Small intestine (tissue), 7 donors: ENCODE data around the gene EXOSC2. TPM values are rescaled to one million over a fixed set of nuclear protein-coding genes. Genes with fewer than 3 reads are reported as not detected.

Experiments
- DNase-seq, 2 donors: peaks; one replicate each; pipeline versions ENCODE4 v3.0.0 to v3.0.0-alpha.2; 2013
- FAIRE-seq: peaks from 2 replicates; lab custom pipeline; 2012; peaks lifted over from hg19 to GRCh38; lab: Jason Lieb, UNC
- H3K27ac ChIP-seq, 3 donors: one replicate each; pipeline ENCODE4 v1.5.1; 2013; ENCODE audit warnings: low read length in 2 of 3, mild to moderate bottlenecking in 2 of 3, control low read depth in 1 of 3, inconsistent platforms in 1 of 3, low read depth in 1 of 3, moderate library complexity in 1 of 3
- H3K27me3 ChIP-seq, 3 donors: one replicate each; pipeline ENCODE4 v1.6.1; 2013; ENCODE audit warnings: low read length in 3 of 3, inconsistent platforms in 1 of 3; ENCODE audit not compliant: control insufficient read depth in 3 of 3, insufficient read depth in 3 of 3
- H3K36me3 ChIP-seq, 3 donors: one replicate each; pipeline ENCODE4 v1.6.1; 2013; ENCODE audit warnings: low read length in 3 of 3, inconsistent platforms in 1 of 3, low read depth in 1 of 3, mild to moderate bottlenecking in 1 of 3, moderate library complexity in 1 of 3; ENCODE audit not compliant: control insufficient read depth in 3 of 3, insufficient read depth in 2 of 3
- H3K4me1 ChIP-seq, 3 donors: one replicate each; pipeline ENCODE4 v1.6.1; 2013; ENCODE audit warnings: low read length in 2 of 3, inconsistent platforms in 1 of 3, low read depth in 1 of 3, mild to moderate bottlenecking in 1 of 3, moderate library complexity in 1 of 3; ENCODE audit not compliant: control insufficient read depth in 3 of 3, insufficient read depth in 2 of 3
- H3K4me3 ChIP-seq, 3 donors: one replicate each; pipeline ENCODE4 v1.5.1; 2013; ENCODE audit warnings: low read length in 3 of 3, control low read depth in 1 of 3, inconsistent platforms in 1 of 3, low read depth in 1 of 3, mild to moderate bottlenecking in 1 of 3, moderate library complexity in 1 of 3
- H3K9me3 ChIP-seq, 2 donors: one replicate each; pipeline ENCODE4 v1.6.1; 2013; ENCODE audit warnings: low read depth in 1 of 2, low read length in 1 of 2; ENCODE audit not compliant: control insufficient read depth in 2 of 2, insufficient read depth in 1 of 2
- WGBS, 3 donors: extraction: QIAGEN DNeasy Blood & Tissue Kit; methylation state at CpG; one replicate each; pipeline ENCODE4 v1.1.7; 2013; 5-methylcytosine and 5-hydroxymethylcytosine counted together
- polyA plus RNA-seq, 4 donors: library from polyadenylated mRNA; stranded (reverse) in 3 of 4; unstranded in 1 of 4; fragments of 200-250 nt in 3 of 4; fragments of 120-200 nt in 1 of 4; gene quantifications; one replicate each; pipeline versions ENCODE4 v1.2.1 to v1.2.3, GENCODE V29; 2013
- donor health status: healthy with polysubstance abuse.
- donor health status: control.
- donor health status: control.
- donor health status: Bipolar disorder and iron deficiency.
- donor health status: healthy.

EXOSC2 gene
- polyA plus RNA-seq, 4 donors: 6.0 to 31.5 (median 14.9) TPM

- H3K27ac ChIP-seq: no peak overlapping the region
- WGBS, 3 donors: 3 to 4% (median 4%) methylated on average over 17 to 26 of the region's 26 CpGs
- FAIRE-seq (no peak), DNase-seq (no peak)
- H3K4me3 ChIP-seq: no peak overlapping the region
- peaks cover 0 to 21% (median 5%) of the 10 kb centered on the region in 3 donors for H3K4me1 ChIP-seq
- no peaks in the 10 kb centered on the region for H3K36me3 ChIP-seq
- H3K9me3 ChIP-seq: no peaks in the 10 kb centered on the region
- peaks cover 46 to 89% (median 58%) of the 10 kb centered on the region in 3 donors for H3K27me3 ChIP-seq
Measured at GRCh38 chr9:130665029-130665430, 28.6 kb upstream of the EXOSC2 start.

GRCh38 chr9:130665431-130666392 lies 27.9 kb upstream of the EXOSC2 start:
- peaks cover 0 to 19% (median 5%) of the 10 kb centered on the region in 3 donors for H3K4me1 ChIP-seq
- no peaks in the 10 kb centered on the region for H3K9me3 ChIP-seq
- H3K27ac ChIP-seq: no peak overlapping the region
- no peak for DNase-seq
- H3K4me3 ChIP-seq: no peak overlapping the region
- WGBS, 3 donors: 5 to 8% (median 7%) methylated on average over 59 to 61 of the region's 61 CpGs
- FAIRE-seq: no peak
- no peaks in the 10 kb centered on the region for H3K36me3 ChIP-seq
- peaks cover 40 to 90% (median 56%) of the 10 kb centered on the region in 3 donors for H3K27me3 ChIP-seq

GRCh38 chr9:130666393-130667119 lies 27.0 kb upstream of the EXOSC2 start:
- Histone ChIP-seq H3K4me1 (peaks cover 0 to 14% (median 5%) of the 10 kb centered on the region in 3 donors), H3K4me3 (no peak overlapping the region), H3K9me3 (no peaks in the 10 kb centered on the region), H3K36me3 (no peaks in the 10 kb centered on the region), H3K27me3 (peaks cover 32 to 89% (median 55%) of the 10 kb centered on the region in 3 donors), H3K27ac (no peak overlapping the region)
- WGBS, 3 donors: 6 to 13% (median 6%) methylated on average over 52 to 60 of the region's 60 CpGs
- DNase-seq (no peak), FAIRE-seq (no peak)

GRCh38 chr9:130667120-130667435 lies 26.5 kb upstream of the EXOSC2 start:
- FAIRE-seq (no peak), DNase-seq (no peak)
- H3K4me1 ChIP-seq: peaks cover 0 to 14% (median 5%) of the 10 kb centered on the region in 3 donors
- peaks cover 31 to 87% (median 51%) of the 10 kb centered on the region in 3 donors for H3K27me3 ChIP-seq
- H3K9me3 ChIP-seq: no peaks in the 10 kb centered on the region
- H3K4me3 ChIP-seq: no peak overlapping the region
- 22 to 48% (median 44%) methylated on average over 4 of the region's 4 CpGs for WGBS, 3 donors
- no peak overlapping the region for H3K27ac ChIP-seq
- H3K36me3 ChIP-seq: no peaks in the 10 kb centered on the region

- FAIRE-seq (no peak), DNase-seq (no peak)
- peaks cover 27 to 76% (median 41%) of the 10 kb centered on the region in 3 donors for H3K27me3 ChIP-seq
Measured at GRCh38 chr9:130668196-130668595, 25.4 kb upstream of the EXOSC2 start.

GRCh38 chr9:130668659-130669058 lies 24.9 kb upstream of the EXOSC2 start:
- Histone ChIP-seq H3K27me3 (peaks cover 26 to 71% (median 38%) of the 10 kb centered on the region in 3 donors), H3K4me1 (peaks cover 0 to 12% (median 2%) of the 10 kb centered on the region in 3 donors), H3K27ac (no peak overlapping the region), H3K4me3 (no peak overlapping the region), H3K36me3 (no peaks in the 10 kb centered on the region), H3K9me3 (no peaks in the 10 kb centered on the region)
- FAIRE-seq: no peak
- no peak for DNase-seq
- 55 to 69% (median 58%) methylated on average over 12 of the region's 12 CpGs for WGBS, 3 donors

More at GRCh38 chr9:130668196-130668595, 25.4 kb upstream of the EXOSC2 start:
- Histone ChIP-seq H3K4me3 (no peak overlapping the region), H3K4me1 (peaks cover 0 to 14% (median 5%) of the 10 kb centered on the region in 3 donors), H3K9me3 (no peaks in the 10 kb centered on the region), H3K36me3 (no peaks in the 10 kb centered on the region), H3K27ac (no peak overlapping the region)
- WGBS, 3 donors: 83 to 89% (median 84%) methylated on average over 13 of the region's 13 CpGs

- no peaks in the 10 kb centered on the region for H3K36me3 ChIP-seq
- peaks cover 0 to 8% (median 2%) of the 10 kb centered on the region in 3 donors for H3K4me1 ChIP-seq
- FAIRE-seq (no peak), DNase-seq (no peak)
- H3K9me3 ChIP-seq: no peaks in the 10 kb centered on the region
- WGBS, 3 donors: 68 to 85% (median 72%) methylated on average over 4 of the region's 4 CpGs
- no peak overlapping the region for H3K4me3 ChIP-seq
- peaks cover 19 to 58% (median 28%) of the 10 kb centered on the region in 3 donors for H3K27me3 ChIP-seq
- H3K27ac ChIP-seq: no peak overlapping the region
Measured at GRCh38 chr9:130669965-130670364, 23.6 kb upstream of the EXOSC2 start.

GRCh38 chr9:130670644-130671043 lies 22.9 kb upstream of the EXOSC2 start:
- FAIRE-seq: no peak
- Histone ChIP-seq H3K36me3 (no peaks in the 10 kb centered on the region), H3K4me1 (peaks cover 0 to 5% (median 2%) of the 10 kb centered on the region in 3 donors), H3K27me3 (peaks cover 17 to 51% (median 23%) of the 10 kb centered on the region in 3 donors), H3K4me3 (no peak overlapping the region), H3K27ac (no peak overlapping the region), H3K9me3 (no peaks in the 10 kb centered on the region)
- WGBS, 3 donors: 75 to 83% (median 76%) methylated on average over 6 of the region's 6 CpGs
- DNase-seq: no peak
